Kidney (tissue), 14 donors: ENCODE measurements around the gene LPA. TPM values are rescaled to one million over a fixed set of nuclear protein-coding genes. Genes with fewer than 3 reads are reported as not detected.
"Not testable (repeated sequence)": the region's sequence is repeated elsewhere in the genome, so short reads cannot be mapped to it uniquely, and the experiment has no call there.

Experiments
- DNase-seq, 5 donors: peaks; one replicate each; pipeline ENCODE4 v3.0.0-alpha.2; 2013 to 2020
- FAIRE-seq: peaks from 2 replicates; lab custom pipeline; 2012; peaks lifted over from hg19 to GRCh38; lab: Jason Lieb, UNC
- H3K27ac ChIP-seq, 2 donors: one replicate each; pipeline ENCODE4 v1.7.0; 2013; ENCODE audit warnings: low read depth in 2 of 2, low read length in 2 of 2, inconsistent platforms in 1 of 2
- H3K27me3 ChIP-seq: one replicate; pipeline ENCODE4 v1.7.1; 2013; ENCODE audit warnings: low read length, inconsistent platforms; ENCODE audit not compliant: control insufficient read depth, insufficient read depth
- H3K36me3 ChIP-seq, 3 donors: one replicate each; pipeline versions ENCODE4 v1.7.0 to v1.7.1; 2013; ENCODE audit warnings: low read length in 3 of 3, control low read depth in 1 of 3, inconsistent platforms in 1 of 3; ENCODE audit not compliant: insufficient read depth in 3 of 3, control insufficient read depth in 2 of 3
- H3K4me1 ChIP-seq, 3 donors: one replicate each; pipeline versions ENCODE4 v1.7.0 to v1.7.1; 2013; ENCODE audit warnings: low read length in 3 of 3, inconsistent platforms in 1 of 3, low read depth in 1 of 3; ENCODE audit not compliant: control insufficient read depth in 2 of 3, insufficient read depth in 2 of 3
- H3K4me3 ChIP-seq, 3 donors: one replicate each; pipeline versions ENCODE4 v1.7.0 to v1.8.1; 2013; ENCODE audit warnings: low read length in 3 of 3, control low read depth in 1 of 3, inconsistent platforms in 1 of 3
- H3K9ac ChIP-seq, 3 donors: one replicate each; pipeline versions ENCODE4 v1.7.0 to v1.7.1; 2013; ENCODE audit warnings: low read length in 3 of 3, control low read depth in 1 of 3, inconsistent platforms in 1 of 3
- H3K9me3 ChIP-seq, 3 donors: one replicate each; pipeline versions ENCODE4 v1.7.0 to v1.7.1; 2013; ENCODE audit warnings: low read length in 3 of 3, control low read depth in 1 of 3, inconsistent platforms in 1 of 3; ENCODE audit not compliant: control insufficient read depth in 2 of 3, insufficient read depth in 1 of 3
- intact Hi-C: fragments of 100-400 bp; cut with DNase I; formaldehyde crosslinking; loops from one replicate; pipeline ENCODE4 v1.11.1; 2022
- polyA plus RNA-seq: library from polyadenylated mRNA; stranded (reverse); fragments of 350-450 nt; fragmentation: Illumina TruSeq; extraction: RNeasy Lipid Tissue Mini Kit (QIAGEN cat#74804); gene quantifications from one replicate; pipeline ENCODE4 v1.2.3, GENCODE V29; 2014; ENCODE audit warnings: low read depth, low replicate concordance; ENCODE audit not compliant: insufficient read depth
- total RNA-seq: library from RNA; stranded (reverse); fragmentation: NEBNext Ultra II Directional; extraction: Animal tissue kit (Norgen Biotek cat#: 25700); gene quantifications from one replicate; pipeline ENCODE4 v1.2.1, GENCODE V29; 2021
- TF ChIP-seq, protein P1 (sequence below): IDR thresholded peaks from 3 replicates; pipeline ENCODE4 v1.5.1; 2012; ENCODE audit warnings: mild to moderate bottlenecking, moderate library complexity, borderline replicate concordance; ENCODE audit not compliant: insufficient read depth; ENCODE audit errors: extremely low read depth
- donor health status: control.
- donor health status: control.
- donor health status: control.
- donor health status: control.
- donor health status: control.
- donor health status: DM: yes; HTN: yes; CAD: no.
- donor health status: Normal renal cell carcinoma (clear cell type).

The LPA gene
- total and polyA plus RNA-seq, 2 donors from 2014 or later = not detected

- Histone ChIP-seq H3K27ac (no peak overlapping the region), H3K4me1 (no peaks in the 10 kb centered on the region), H3K36me3 (no peaks in the 10 kb centered on the region), H3K27me3 (no peaks in the 10 kb centered on the region), H3K9me3 (no peaks in the 10 kb centered on the region), H3K9ac (no peak overlapping the region), H3K4me3 (no peak overlapping the region)
- TF ChIP-seq, protein P1, sequence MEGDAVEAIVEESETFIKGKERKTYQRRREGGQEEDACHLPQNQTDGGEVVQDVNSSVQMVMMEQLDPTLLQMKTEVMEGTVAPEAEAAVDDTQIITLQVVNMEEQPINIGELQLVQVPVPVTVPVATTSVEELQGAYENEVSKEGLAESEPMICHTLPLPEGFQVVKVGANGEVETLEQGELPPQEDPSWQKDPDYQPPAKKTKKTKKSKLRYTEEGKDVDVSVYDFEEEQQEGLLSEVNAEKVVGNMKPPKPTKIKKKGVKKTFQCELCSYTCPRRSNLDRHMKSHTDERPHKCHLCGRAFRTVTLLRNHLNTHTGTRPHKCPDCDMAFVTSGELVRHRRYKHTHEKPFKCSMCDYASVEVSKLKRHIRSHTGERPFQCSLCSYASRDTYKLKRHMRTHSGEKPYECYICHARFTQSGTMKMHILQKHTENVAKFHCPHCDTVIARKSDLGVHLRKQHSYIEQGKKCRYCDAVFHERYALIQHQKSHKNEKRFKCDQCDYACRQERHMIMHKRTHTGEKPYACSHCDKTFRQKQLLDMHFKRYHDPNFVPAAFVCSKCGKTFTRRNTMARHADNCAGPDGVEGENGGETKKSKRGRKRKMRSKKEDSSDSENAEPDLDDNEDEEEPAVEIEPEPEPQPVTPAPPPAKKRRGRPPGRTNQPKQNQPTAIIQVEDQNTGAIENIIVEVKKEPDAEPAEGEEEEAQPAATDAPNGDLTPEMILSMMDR = no peak
- intact Hi-C loops = no loop called here
- FAIRE-seq (no peak), DNase-seq (no peak)
Measured at GRCh38 chr6:160581406-160581805, 82.7 kb downstream of the LPA start.

- H3K9me3 ChIP-seq, intact Hi-C loops, FAIRE-seq, H3K9ac ChIP-seq, H3K27me3 ChIP-seq, DNase-seq, H3K36me3 ChIP-seq, H3K4me3 ChIP-seq, H3K27ac ChIP-seq, H3K4me1 ChIP-seq: not testable (repeated sequence)
Measured at GRCh38 chr6:160578515-160578914, 85.6 kb downstream of the LPA start.

DNA sequence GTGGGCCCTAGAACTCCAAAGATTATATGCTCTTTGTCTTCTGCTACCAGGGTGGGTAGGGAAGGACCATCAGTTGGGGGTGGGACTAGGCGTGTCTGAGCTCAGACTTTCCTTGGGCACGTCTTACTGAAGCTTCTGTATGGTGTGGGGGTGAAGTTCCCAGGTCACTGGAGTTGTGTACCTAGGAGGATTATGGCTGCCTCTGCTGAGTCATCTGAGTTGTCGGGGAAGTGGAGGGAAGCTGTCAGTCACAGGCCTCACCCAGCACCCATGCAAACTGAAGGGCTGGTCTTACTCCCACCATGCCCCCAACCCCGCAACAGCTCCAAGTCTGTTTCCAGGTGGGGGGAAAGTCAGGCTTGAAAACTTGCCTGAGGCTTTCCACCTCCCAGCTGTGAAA, 90.1 kb downstream of the LPA start:
- no peaks in the 10 kb centered on the region for H3K4me1 ChIP-seq
- H3K27ac ChIP-seq = no peak overlapping the region
- H3K9ac ChIP-seq = no peak overlapping the region
- no peaks in the 10 kb centered on the region for H3K27me3 ChIP-seq
- H3K4me3 ChIP-seq = no peak overlapping the region
- H3K9me3 ChIP-seq = no peaks in the 10 kb centered on the region
- no peaks in the 10 kb centered on the region for H3K36me3 ChIP-seq
- DNase-seq (no peak), FAIRE-seq (no peak)
- intact Hi-C loops = no loop called here
- TF ChIP-seq, protein P1 = no peak

GRCh38 chr6:160571201-160571600, 92.9 kb downstream of the LPA start:
- H3K36me3 ChIP-seq, H3K4me3 ChIP-seq, H3K9me3 ChIP-seq, H3K4me1 ChIP-seq, H3K27me3 ChIP-seq, FAIRE-seq, H3K9ac ChIP-seq, intact Hi-C loops, DNase-seq, H3K27ac ChIP-seq: not testable (repeated sequence)

- Histone ChIP-seq H3K9me3 (no peaks in the 10 kb centered on the region), H3K27me3 (no peaks in the 10 kb centered on the region), H3K4me3 (no peak overlapping the region), H3K9ac (no peak overlapping the region), H3K27ac (no peak overlapping the region), H3K4me1 (no peaks in the 10 kb centered on the region), H3K36me3 (no peaks in the 10 kb centered on the region)
- FAIRE-seq = no peak
- DNase-seq = no peak
- intact Hi-C loops = no loop called here
- TF ChIP-seq, protein P1 = no peak
Measured at GRCh38 chr6:160544802-160545201, 119.3 kb downstream of the LPA start.
